Measurements from ENCODE around the gene CASR. TPM values are rescaled to one million over a fixed set of nuclear protein-coding genes. Genes with fewer than 3 reads are reported as not detected.

CASR gene
- total RNA-seq, 1 experiment from 2014 or later = 0.02 TPM

- H3K56ac ChIP-seq (ENCODE audit: insufficient read length, low read depth, low read length) = no peak overlapping the region
- no peak overlapping the region for H3K4me2 ChIP-seq (ENCODE audit: insufficient read depth, insufficient read length, low read length)
- no peaks in the 10 kb centered on the region for H3K79me1 ChIP-seq (ENCODE audit: insufficient read depth, low read depth, low read length, poor library complexity, severe bottlenecking)
- no peak overlapping the region for H3K4ac ChIP-seq (ENCODE audit: low read depth, low read length)
- H2AFZ ChIP-seq (ENCODE audit: low read length) = no peak overlapping the region
- no peaks in the 10 kb centered on the region for H4K20me1 ChIP-seq (ENCODE audit: control insufficient read depth, insufficient read depth, insufficient read length)
- no peaks in the 10 kb centered on the region for H3K9me3 Mint-ChIP-seq
- no peak overlapping the region for H4K91ac ChIP-seq (ENCODE audit: insufficient read length, low read depth, low read length)
- H2AK5ac ChIP-seq (ENCODE audit: insufficient read length, low read length) = no peak overlapping the region
- no peak overlapping the region for H3K18ac ChIP-seq (ENCODE audit: insufficient read length, low read depth, low read length)
- no peak for TF ChIP-seq CTCF (conservative IDR thresholded peaks at IDR 0.05)
- H3K4me1 ChIP-seq (ENCODE audit: insufficient read depth, low read length) = no peaks in the 10 kb centered on the region
- H3K27me3 ChIP-seq (ENCODE audit: insufficient read depth, low read length) = no peaks in the 10 kb centered on the region
- H3K79me2 ChIP-seq (ENCODE audit: insufficient read depth, low read length) = no peaks in the 10 kb centered on the region
- no peak overlapping the region for H3T11ph ChIP-seq (ENCODE audit: low read length)
- H3K27ac ChIP-seq (ENCODE audit: insufficient read length, low read depth, low read length) = no peak overlapping the region
- H2BK5ac ChIP-seq (ENCODE audit: insufficient read length, low read length) = no peak overlapping the region
- H3K4me1 Mint-ChIP-seq = no peaks in the 10 kb centered on the region
- no peak overlapping the region for H4K8ac ChIP-seq (replicated peaks; ENCODE audit: insufficient read length, low read depth, low read length)
- no peak overlapping the region for H3K23ac ChIP-seq (ENCODE audit: insufficient read length, low read depth, low read length)
- H3K23me2 ChIP-seq (ENCODE audit: insufficient read length, low read depth, low read length, poor library complexity, severe bottlenecking) = no peaks in the 10 kb centered on the region
- no CpG with 5 or more reads among the region's 2 CpGs for WGBS (ENCODE audit: extremely low coverage, insufficient read length, low lambda C conversion rate)
- no peak overlapping the region for H3K14ac ChIP-seq (ENCODE audit: insufficient read depth, low read length)
- no peak overlapping the region for H3K4me3 Mint-ChIP-seq
- no peak overlapping the region for H2BK120ac ChIP-seq (ENCODE audit: low read depth, low read length, poor library complexity, severe bottlenecking)
- H3K9me3 ChIP-seq (ENCODE audit: control insufficient read depth, low read depth, low read length) = no peaks in the 10 kb centered on the region
- H2BK20ac ChIP-seq (ENCODE audit: low read depth, low read length, poor library complexity, severe bottlenecking) = no peak overlapping the region
- H3K36me3 Mint-ChIP-seq (ENCODE audit: insufficient read depth in 1 of 3, low read depth in 3 of 3) = no peaks in the 10 kb centered on the region; a peak in 1 of 7 replicates
- no peak overlapping the region for H2BK12ac ChIP-seq (ENCODE audit: insufficient read length, low read depth, low read length)
- no peak for DNase-seq
- H3K27me3 Mint-ChIP-seq (ENCODE audit: low read depth) = peaks cover 2% of the 10 kb centered on the region; the same call in 1 of the 2 replicates
- H3K9ac ChIP-seq (ENCODE audit: extremely low read depth, insufficient read length, low read length) = no peak overlapping the region
- H4K5ac ChIP-seq (ENCODE audit: insufficient read length, low read depth, low read length) = no peak overlapping the region
- H3K27ac Mint-ChIP-seq = no peak overlapping the region
- no peak overlapping the region for H2BK15ac ChIP-seq (ENCODE audit: low read depth, low read length)
Observed at GRCh38 chr3:122306622-122306953, 123.1 kb downstream of the CASR start.
